DOHH2 (cell line): Measurements from ENCODE around the gene CEBPA.

Source experiments
- H3F3A ChIP-seq: fragments of 200-600 bp; sonication (generic), shearing (Covaris generic); 2 replicates; pipeline ENCODE4 v1.6.0; 2016; ENCODE audit warnings: antibody characterized with exemption, mild to moderate bottlenecking; ENCODE audit not compliant: control insufficient read depth, insufficient read depth
- H3K27ac ChIP-seq: fragments of 200-600 bp; sonication (generic); 2 replicates; pipeline ENCODE4 v1.5.1; 2014; ENCODE audit warnings: low read depth, mild to moderate bottlenecking, low read length, moderate library complexity
- H3K27me3 ChIP-seq: fragments of 200-600 bp; sonication (generic); 2 replicates; pipeline ENCODE4 v1.6.1; 2014; ENCODE audit warnings: mild to moderate bottlenecking, low read length, mixed read lengths; ENCODE audit not compliant: control insufficient read depth
- H3K36me3 ChIP-seq: fragments of 200-600 bp; sonication (generic); 2 replicates; pipeline ENCODE4 v1.6.1; 2014; ENCODE audit warnings: mild to moderate bottlenecking, low read length, moderate library complexity, mixed read lengths; ENCODE audit not compliant: control insufficient read depth
- H3K4me1 ChIP-seq: fragments of 200-600 bp; sonication (generic); 2 replicates; pipeline ENCODE4 v1.6.1; 2014; ENCODE audit warnings: mild to moderate bottlenecking, low read length, mixed read lengths; ENCODE audit not compliant: control insufficient read depth
- H3K4me2 ChIP-seq: fragments of 200-600 bp; sonication (generic); 2 replicates; pipeline ENCODE4 v1.6.0; 2014; ENCODE audit warnings: mild to moderate bottlenecking, low read length, moderate library complexity
- H3K4me3 ChIP-seq: fragments of 200-600 bp; sonication (generic); 2 replicates; pipeline ENCODE4 v1.5.1; 2014; ENCODE audit warnings: mild to moderate bottlenecking, low read length, mixed read lengths
- H3K79me2 ChIP-seq: fragments of 200-600 bp; sonication (generic); 2 replicates; pipeline ENCODE4 v1.6.1; 2014; ENCODE audit warnings: mild to moderate bottlenecking, low read length, mixed read lengths; ENCODE audit not compliant: control insufficient read depth
- H3K9me2 ChIP-seq: fragments of 200-600 bp; sonication (generic); replicated peaks from 2 replicates; pipeline ENCODE4 v1.6.1; 2014; ENCODE audit warnings: mild to moderate bottlenecking, low read length, mixed read lengths; ENCODE audit not compliant: control insufficient read depth
- H3K9me3 ChIP-seq: fragments of 200-600 bp; sonication (generic); 2 replicates; pipeline ENCODE4 v1.6.1; 2014; ENCODE audit warnings: antibody characterized with exemption, low read length, mixed read lengths; ENCODE audit not compliant: control insufficient read depth, insufficient read depth
- H4K20me1 ChIP-seq: fragments of 200-600 bp; sonication (generic); 2 replicates; pipeline ENCODE4 v1.6.0; 2014; ENCODE audit warnings: low read depth, mild to moderate bottlenecking, antibody characterized with exemption, low read length, moderate library complexity; ENCODE audit not compliant: control insufficient read depth, insufficient read depth
- EZH2phosphoT487 ChIP-seq: fragments of 200-600 bp; sonication (generic); IDR thresholded peaks from 2 replicates; pipeline ENCODE4 v1.6.1; 2017; ENCODE audit warnings: borderline replicate concordance, mild to moderate bottlenecking, antibody characterized with exemption, low read length, moderate library complexity, mixed read lengths
- TF ChIP-seq, protein P1 (sequence below): fragments of 200-600 bp; sonication (generic); IDR thresholded peaks from one replicate; pipeline ENCODE4 v1.5.1; 2014; ENCODE audit warnings: antibody characterized with exemption, mild to moderate bottlenecking, low read depth, low read length; ENCODE audit not compliant: poor library complexity, severe bottlenecking

Gene CEBPA

DNA sequence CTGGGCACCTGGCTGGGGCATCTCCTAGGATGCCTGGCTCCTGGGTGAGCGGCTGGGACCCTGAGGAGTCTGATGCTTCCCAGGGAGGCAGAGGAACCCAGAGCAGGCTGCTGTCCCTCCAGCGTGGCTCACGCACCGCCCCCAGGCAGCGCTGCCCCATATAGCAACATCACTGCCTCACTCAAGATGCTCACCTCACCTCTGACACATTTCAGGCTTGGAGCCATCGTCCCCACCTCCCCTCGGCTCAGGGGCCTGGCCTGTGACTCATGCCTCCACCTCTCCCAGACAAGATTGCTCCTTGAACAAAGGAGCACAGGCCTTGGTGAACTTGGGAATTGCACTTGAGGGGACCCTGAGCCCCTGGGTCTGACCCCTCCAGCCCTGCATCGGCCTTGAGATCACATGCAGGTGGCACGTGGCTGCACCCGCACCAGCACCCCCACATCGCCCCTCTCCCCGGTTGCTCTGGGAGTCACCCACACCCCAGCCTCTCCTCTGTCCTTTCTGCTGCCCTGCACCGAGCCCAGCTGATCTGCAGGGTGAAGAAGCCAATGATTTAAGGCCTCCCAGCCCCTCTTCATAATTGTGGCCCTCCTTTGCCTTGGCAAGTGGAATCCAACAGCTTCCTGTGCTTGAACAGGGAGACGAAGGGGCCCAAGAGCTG, 11.2 kb downstream of the CEBPA start:
- H3F3A ChIP-seq: no peaks in the 10 kb centered on the region
- H3K9me3 ChIP-seq: no peaks in the 10 kb centered on the region
- peaks cover 13% of the 10 kb centered on the region for H3K27me3 ChIP-seq
- H3K4me1 ChIP-seq: peaks cover 5% of the 10 kb centered on the region
- H3K4me2 ChIP-seq: no peak overlapping the region
- no peaks in the 10 kb centered on the region for H4K20me1 ChIP-seq
- H3K9me2 ChIP-seq: no peaks in the 10 kb centered on the region
- TF ChIP-seq EZH2phosphoT487: no peak
- TF ChIP-seq, protein P1, sequence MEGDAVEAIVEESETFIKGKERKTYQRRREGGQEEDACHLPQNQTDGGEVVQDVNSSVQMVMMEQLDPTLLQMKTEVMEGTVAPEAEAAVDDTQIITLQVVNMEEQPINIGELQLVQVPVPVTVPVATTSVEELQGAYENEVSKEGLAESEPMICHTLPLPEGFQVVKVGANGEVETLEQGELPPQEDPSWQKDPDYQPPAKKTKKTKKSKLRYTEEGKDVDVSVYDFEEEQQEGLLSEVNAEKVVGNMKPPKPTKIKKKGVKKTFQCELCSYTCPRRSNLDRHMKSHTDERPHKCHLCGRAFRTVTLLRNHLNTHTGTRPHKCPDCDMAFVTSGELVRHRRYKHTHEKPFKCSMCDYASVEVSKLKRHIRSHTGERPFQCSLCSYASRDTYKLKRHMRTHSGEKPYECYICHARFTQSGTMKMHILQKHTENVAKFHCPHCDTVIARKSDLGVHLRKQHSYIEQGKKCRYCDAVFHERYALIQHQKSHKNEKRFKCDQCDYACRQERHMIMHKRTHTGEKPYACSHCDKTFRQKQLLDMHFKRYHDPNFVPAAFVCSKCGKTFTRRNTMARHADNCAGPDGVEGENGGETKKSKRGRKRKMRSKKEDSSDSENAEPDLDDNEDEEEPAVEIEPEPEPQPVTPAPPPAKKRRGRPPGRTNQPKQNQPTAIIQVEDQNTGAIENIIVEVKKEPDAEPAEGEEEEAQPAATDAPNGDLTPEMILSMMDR: no peak
- no peaks in the 10 kb centered on the region for H3K79me2 ChIP-seq
- H3K4me3 ChIP-seq: no peak overlapping the region
- H3K36me3 ChIP-seq: no peaks in the 10 kb centered on the region
- no peak overlapping the region for H3K27ac ChIP-seq

DNA sequence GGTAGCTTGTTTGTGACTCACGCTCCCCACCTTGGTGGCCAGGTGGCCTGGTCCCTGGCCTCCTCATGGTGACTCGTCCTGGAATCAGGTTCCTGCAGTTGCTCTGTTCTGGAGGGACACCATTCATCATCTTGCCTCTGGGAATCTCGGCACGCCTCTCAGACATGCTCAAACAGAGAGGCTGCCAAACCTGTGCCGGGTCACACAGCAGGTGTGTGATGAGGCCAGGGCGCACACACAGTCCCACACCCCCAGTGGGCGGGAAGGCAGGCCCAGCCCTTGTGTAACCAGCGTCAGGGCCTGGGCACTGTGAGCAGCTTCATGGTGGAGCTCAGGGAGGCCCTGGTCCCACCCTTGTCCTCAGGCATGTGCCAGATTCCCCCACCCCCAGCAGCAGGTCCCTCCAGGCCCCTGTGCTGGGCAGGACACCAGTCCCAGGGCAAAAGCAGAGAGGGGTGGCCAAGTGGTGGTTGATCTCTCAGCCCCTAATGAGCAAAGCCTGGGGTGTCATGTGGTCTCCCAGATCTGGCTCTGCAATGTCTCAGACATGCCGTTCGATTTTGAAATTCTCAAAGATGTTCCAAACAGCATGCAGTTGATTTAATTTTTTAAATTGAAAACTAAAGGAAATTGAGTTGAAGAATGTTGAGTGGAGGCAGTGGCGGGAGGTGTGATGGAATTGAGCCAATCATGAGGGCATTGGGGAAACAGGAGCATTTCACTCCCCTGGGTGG, 12.1 kb downstream of the CEBPA start:
- no peaks in the 10 kb centered on the region for H3K36me3 ChIP-seq
- TF ChIP-seq, protein P1: no peak
- TF ChIP-seq EZH2phosphoT487: no peak
- no peak overlapping the region for H3K4me2 ChIP-seq

DNA sequence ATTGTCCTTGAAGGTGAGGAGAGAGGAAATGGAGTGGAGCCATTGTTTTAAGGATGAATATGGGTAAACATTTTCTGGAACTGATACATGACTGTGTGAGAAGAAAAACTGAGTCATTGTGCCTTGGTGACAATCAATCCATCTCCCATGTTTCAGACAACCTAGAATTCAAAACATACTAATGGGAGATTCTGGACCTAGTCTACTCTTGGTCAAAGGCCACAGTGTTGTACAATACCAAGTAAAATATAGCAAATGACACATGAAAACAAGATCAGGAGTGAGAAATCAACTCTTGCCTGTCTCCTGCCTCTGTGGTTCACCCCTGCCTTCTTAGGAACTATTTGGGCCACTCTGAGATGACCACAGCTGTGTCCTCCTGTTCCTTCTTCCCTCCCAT, 13.1 kb downstream of the CEBPA start:
- H3K27ac ChIP-seq: no peak overlapping the region
- no peak overlapping the region for H3K4me3 ChIP-seq
- H3K4me2 ChIP-seq: no peak overlapping the region
- H3K9me3 ChIP-seq: no peaks in the 10 kb centered on the region
- peaks cover 13% of the 10 kb centered on the region for H3K27me3 ChIP-seq
- peaks cover 5% of the 10 kb centered on the region for H3K4me1 ChIP-seq
- H4K20me1 ChIP-seq: no peaks in the 10 kb centered on the region
- H3F3A ChIP-seq: no peaks in the 10 kb centered on the region
- no peaks in the 10 kb centered on the region for H3K9me2 ChIP-seq
- H3K36me3 ChIP-seq: no peaks in the 10 kb centered on the region
- TF ChIP-seq, protein P1: no peak
- no peak for TF ChIP-seq EZH2phosphoT487
- no peaks in the 10 kb centered on the region for H3K79me2 ChIP-seq

More for the DNA sequence above, 12.1 kb downstream of the CEBPA start:
- H3K27me3 ChIP-seq: peaks cover 13% of the 10 kb centered on the region
- H3K27ac ChIP-seq: no peak overlapping the region
- H3K9me3 ChIP-seq: no peaks in the 10 kb centered on the region
- no peaks in the 10 kb centered on the region for H3K9me2 ChIP-seq
- H3F3A ChIP-seq: no peaks in the 10 kb centered on the region
- H3K4me3 ChIP-seq: no peak overlapping the region
- H3K79me2 ChIP-seq: no peaks in the 10 kb centered on the region
- peaks cover 5% of the 10 kb centered on the region for H3K4me1 ChIP-seq
- no peaks in the 10 kb centered on the region for H4K20me1 ChIP-seq
